SK-N-MC (cell line): Measurements from ENCODE around the gene CLEC19A.
"Not testable (repeated sequence)": the region's sequence is repeated elsewhere in the genome, so short reads cannot be mapped to it uniquely, and the experiment has no call there.

Experiments
- DNase-seq: peaks from one replicate; pipeline ENCODE4 v3.0.0-alpha.2; 2011; ENCODE audit warnings: low read depth, low spot score
- H3K27ac ChIP-seq: fragments of 200-600 bp; sonication (generic); 2 replicates; pipeline ENCODE4 v1.5.1; 2016; ENCODE audit warnings: mixed run types
- H3K36me3 ChIP-seq: fragments of 200-600 bp; sonication (generic); 2 replicates; pipeline ENCODE4 v1.6.1; 2017; ENCODE audit warnings: antibody characterized with exemption, low read length, mixed read lengths; ENCODE audit not compliant: insufficient read depth
- H3K4me3 ChIP-seq: fragments of 200-600 bp; sonication (generic); 2 replicates; pipeline ENCODE4 v1.5.1; 2016
- H3K9ac ChIP-seq: fragments of 200-600 bp; sonication (generic); 2 replicates; pipeline ENCODE4 v1.8.0; 2017; ENCODE audit warnings: mixed run types, mixed read lengths; ENCODE audit not compliant: insufficient read length
- H3K9me3 ChIP-seq: fragments of 200-600 bp; sonication (generic); 2 replicates; pipeline ENCODE4 v1.6.1; 2017; ENCODE audit warnings: low read depth, mild to moderate bottlenecking, antibody characterized with exemption, low read length, moderate library complexity, mixed read lengths
- EZH2 ChIP-seq: fragments of 200-600 bp; sonication (generic); IDR thresholded peaks from one replicate; pipeline ENCODE4 v1.6.1; 2017; ENCODE audit warnings: antibody characterized with exemption
- FOXP2 ChIP-seq: optimal IDR thresholded peaks from 2 replicates; pipeline ENCODE3; 2011; ENCODE audit warnings: mild to moderate bottlenecking, moderate library complexity; ENCODE audit not compliant: insufficient read depth; ENCODE audit errors: extremely low read length, control extremely low read depth
- POLR2AphosphoS5 ChIP-seq: IDR thresholded peaks from 2 replicates; pipeline ENCODE4 v1.6.1; 2012; ENCODE audit warnings: mild to moderate bottlenecking, low read depth, low read length, borderline replicate concordance

The CLEC19A gene

DNA sequence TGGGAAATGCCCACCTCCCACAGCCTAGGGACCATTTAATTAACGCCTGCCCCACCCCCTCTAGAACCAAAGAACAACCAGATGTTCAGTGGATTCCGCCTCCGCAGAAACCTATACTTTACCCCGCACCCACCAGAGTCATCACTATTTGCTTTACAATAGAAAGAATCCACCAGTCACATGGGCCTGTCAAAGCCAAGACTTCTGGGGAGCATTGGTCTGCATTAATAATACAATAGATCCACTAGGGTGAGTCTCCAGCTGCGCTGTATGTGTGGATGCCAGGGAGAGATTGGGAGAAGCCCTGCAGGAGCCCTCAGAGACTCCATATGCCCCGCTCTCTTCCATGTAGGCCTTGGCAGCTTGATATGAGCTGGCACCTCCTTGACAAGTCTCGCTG is 31.3 kb downstream of the CLEC19A start:
- no peaks in the 10 kb centered on the region for H3K36me3 ChIP-seq
- no peak overlapping the region for H3K9ac ChIP-seq
- TF ChIP-seq FOXP2 (no peak), EZH2 (no peak), POLR2AphosphoS5 (no peak)
- DNase-seq = no peak
- no peak overlapping the region for H3K4me3 ChIP-seq
- no peaks in the 10 kb centered on the region for H3K9me3 ChIP-seq
- H3K27ac ChIP-seq = no peak overlapping the region

- DNase-seq, H3K4me3 ChIP-seq: not testable (repeated sequence)
Observed at GRCh38 chr16:19321186-19321585, 35.7 kb downstream of the CLEC19A start.

GRCh38 chr16:19323596-19323995 is 38.1 kb downstream of the CLEC19A start:
- no peak for TF ChIP-seq EZH2
- TF ChIP-seq FOXP2 = no peak
- TF ChIP-seq POLR2AphosphoS5 = no peak
- DNase-seq = no peak
- H3K36me3 ChIP-seq = no peaks in the 10 kb centered on the region
- no peaks in the 10 kb centered on the region for H3K9me3 ChIP-seq
- H3K4me3 ChIP-seq = no peak overlapping the region
- no peak overlapping the region for H3K27ac ChIP-seq
- H3K9ac ChIP-seq = no peak overlapping the region

More at GRCh38 chr16:19321186-19321585, 35.7 kb downstream of the CLEC19A start:
- not testable (repeated sequence) for H3K36me3 ChIP-seq, H3K9me3 ChIP-seq, H3K27ac ChIP-seq, H3K9ac ChIP-seq

- Histone ChIP-seq H3K4me3 (no peak overlapping the region), H3K36me3 (no peaks in the 10 kb centered on the region), H3K9ac (no peak overlapping the region), H3K27ac (no peak overlapping the region), H3K9me3 (no peaks in the 10 kb centered on the region)
- no peak for TF ChIP-seq FOXP2
- TF ChIP-seq EZH2 = no peak
- TF ChIP-seq POLR2AphosphoS5 = no peak
- DNase-seq = no peak
Observed at GRCh38 chr16:19328364-19328763, 42.8 kb downstream of the CLEC19A start.

GRCh38 chr16:19329932-19330331 is 44.4 kb downstream of the CLEC19A start:
- H3K9me3 ChIP-seq = no peaks in the 10 kb centered on the region
- TF ChIP-seq FOXP2 = no peak
- TF ChIP-seq POLR2AphosphoS5 = no peak
- no peak for TF ChIP-seq EZH2
- no peak overlapping the region for H3K4me3 ChIP-seq
- H3K36me3 ChIP-seq = no peaks in the 10 kb centered on the region
- no peak for DNase-seq
- H3K27ac ChIP-seq = no peak overlapping the region
- no peak overlapping the region for H3K9ac ChIP-seq

DNA sequence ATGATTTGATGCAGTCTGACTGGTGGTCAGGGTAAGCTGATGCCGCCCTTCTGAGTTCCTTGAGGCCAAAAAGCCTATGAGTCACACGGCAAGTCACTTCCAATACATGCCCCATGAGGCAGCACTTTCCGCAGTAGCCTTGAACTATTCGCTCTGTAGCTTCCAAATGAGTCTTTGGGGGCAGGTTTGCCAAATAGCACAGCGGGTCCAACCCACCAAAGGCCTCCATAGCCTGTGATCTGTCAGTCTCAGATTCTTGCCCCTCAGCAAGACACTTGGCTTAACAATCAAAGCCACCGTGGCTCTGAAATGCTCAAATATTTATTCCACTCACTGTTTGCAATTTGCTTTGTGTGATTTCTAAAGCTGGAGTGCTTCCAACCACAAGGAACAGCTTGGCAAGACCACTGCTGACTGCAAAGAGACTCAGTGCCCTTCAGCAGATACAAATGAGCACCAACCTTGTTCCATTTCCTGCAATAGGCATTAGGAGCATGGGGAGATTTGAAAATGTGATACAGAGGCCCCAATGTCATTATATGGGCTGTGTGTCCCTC is 45.4 kb downstream of the CLEC19A start:
- Histone ChIP-seq H3K36me3 (no peaks in the 10 kb centered on the region), H3K4me3 (no peak overlapping the region), H3K9ac (no peak overlapping the region), H3K9me3 (no peaks in the 10 kb centered on the region), H3K27ac (no peak overlapping the region)
- TF ChIP-seq EZH2 (no peak), POLR2AphosphoS5 (no peak), FOXP2 (no peak)
- no peak for DNase-seq

GRCh38 chr16:19331794-19332193 is 46.3 kb downstream of the CLEC19A start:
- no peak overlapping the region for H3K9ac ChIP-seq
- no peaks in the 10 kb centered on the region for H3K9me3 ChIP-seq
- H3K36me3 ChIP-seq = no peaks in the 10 kb centered on the region
- no peak overlapping the region for H3K27ac ChIP-seq
- TF ChIP-seq POLR2AphosphoS5 (no peak), FOXP2 (no peak), EZH2 (no peak)
- H3K4me3 ChIP-seq = no peak overlapping the region
- no peak for DNase-seq

DNA sequence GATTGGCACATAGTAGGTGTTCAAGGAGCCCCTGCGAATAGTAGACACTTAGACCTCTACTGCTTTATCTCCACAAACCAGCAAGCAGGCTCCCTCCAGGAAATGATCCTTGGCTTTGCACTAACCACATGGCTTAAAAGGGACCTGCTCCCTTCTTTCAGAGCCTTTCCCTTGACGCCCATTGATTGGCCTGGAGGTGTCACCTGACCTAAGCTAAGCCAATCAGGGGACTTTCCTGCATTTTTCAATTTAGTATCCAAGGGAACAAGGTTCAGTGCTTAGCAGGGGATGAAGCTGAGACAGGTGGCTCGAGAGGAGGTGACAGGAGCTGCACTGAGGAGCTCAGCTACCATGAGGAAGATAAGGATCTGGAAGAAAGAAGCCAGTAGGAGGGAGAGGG is 52.8 kb downstream of the CLEC19A start:
- no peak for DNase-seq
- H3K36me3 ChIP-seq = no peaks in the 10 kb centered on the region
- TF ChIP-seq EZH2 = no peak
- no peak for TF ChIP-seq POLR2AphosphoS5
- TF ChIP-seq FOXP2 = no peak
- no peak overlapping the region for H3K9ac ChIP-seq
- H3K9me3 ChIP-seq = no peaks in the 10 kb centered on the region
- no peak overlapping the region for H3K27ac ChIP-seq
- H3K4me3 ChIP-seq = no peak overlapping the region

DNA sequence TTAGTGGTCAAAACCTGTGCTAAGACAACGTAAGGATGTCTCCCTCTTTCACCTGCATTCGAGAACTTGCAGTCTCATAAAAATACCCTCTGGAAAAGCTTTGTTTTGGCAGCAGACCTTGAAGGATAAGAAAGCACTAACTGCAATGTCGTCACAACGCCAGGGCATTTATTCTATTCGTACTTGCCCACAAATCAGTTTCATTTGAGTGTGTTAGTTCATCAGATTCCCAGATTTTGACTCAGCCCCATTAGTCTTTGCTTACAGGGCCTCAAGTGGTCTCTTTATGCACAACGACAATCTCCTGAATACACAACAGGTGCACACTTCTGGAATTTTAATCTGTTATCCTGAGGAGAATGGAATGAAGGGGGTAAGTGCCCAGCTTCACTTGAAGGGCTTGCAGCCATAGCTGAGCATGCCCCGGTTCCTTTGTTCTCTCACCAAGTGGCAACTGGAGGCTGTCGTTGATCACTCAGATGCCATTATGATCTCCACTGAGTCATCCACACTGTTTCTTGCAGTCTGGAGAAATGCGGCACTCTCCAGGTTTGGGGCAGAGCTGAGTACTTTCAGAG is 58.8 kb downstream of the CLEC19A start:
- no peak overlapping the region for H3K27ac ChIP-seq
- H3K9ac ChIP-seq = no peak overlapping the region
- H3K36me3 ChIP-seq = no peaks in the 10 kb centered on the region
- no peak for TF ChIP-seq FOXP2
- TF ChIP-seq POLR2AphosphoS5 = no peak
- TF ChIP-seq EZH2 = no peak
- no peaks in the 10 kb centered on the region for H3K9me3 ChIP-seq
- H3K4me3 ChIP-seq = no peak overlapping the region
- DNase-seq = no peak
